T-helper 9 cell (primary cell): Measurements from ENCODE around the gene C1QTNF6.

ENCODE experiments used
- DNase-seq: peaks from one replicate; pipeline ENCODE4 v3.0.0-alpha.2; 2020

Gene C1QTNF6

DNA sequence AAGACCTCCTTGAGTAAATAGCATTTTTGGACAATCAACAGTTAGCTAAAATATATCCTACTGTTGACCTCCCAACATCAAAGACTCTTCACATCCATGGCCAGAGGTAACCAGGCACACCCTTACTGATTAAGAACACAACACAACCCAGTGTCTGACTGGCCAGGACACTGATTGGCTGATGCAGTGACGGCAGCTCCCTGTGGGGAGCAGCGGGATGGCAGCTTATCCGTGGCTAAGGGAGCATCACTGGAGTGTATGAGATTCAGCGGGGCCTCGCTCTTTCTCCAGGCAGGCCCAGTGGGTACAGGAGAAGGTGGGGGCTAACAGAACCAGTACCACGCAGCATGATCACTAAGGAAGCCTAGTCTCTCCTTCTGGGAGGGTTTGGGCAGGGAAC is 28.0 kb downstream of the C1QTNF6 start:
- DNase-seq = no peak

DNA sequence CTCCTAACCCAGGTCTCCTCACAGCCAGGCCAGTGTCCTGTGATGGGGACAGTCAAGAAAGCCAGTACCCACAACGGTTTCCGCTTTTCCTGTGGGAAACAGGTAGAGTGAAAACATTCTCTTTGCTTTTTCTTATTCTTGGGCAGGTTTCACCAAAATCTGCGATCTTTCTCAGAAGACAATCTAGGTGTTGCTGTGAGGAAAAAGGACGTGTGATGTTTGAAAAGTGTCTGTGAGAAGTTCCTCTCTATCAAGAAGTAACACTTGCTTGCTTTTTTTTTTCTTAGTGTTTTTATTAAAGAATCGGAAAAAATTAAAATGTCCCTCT is 29.1 kb downstream of the C1QTNF6 start:
- no peak for DNase-seq

DNA sequence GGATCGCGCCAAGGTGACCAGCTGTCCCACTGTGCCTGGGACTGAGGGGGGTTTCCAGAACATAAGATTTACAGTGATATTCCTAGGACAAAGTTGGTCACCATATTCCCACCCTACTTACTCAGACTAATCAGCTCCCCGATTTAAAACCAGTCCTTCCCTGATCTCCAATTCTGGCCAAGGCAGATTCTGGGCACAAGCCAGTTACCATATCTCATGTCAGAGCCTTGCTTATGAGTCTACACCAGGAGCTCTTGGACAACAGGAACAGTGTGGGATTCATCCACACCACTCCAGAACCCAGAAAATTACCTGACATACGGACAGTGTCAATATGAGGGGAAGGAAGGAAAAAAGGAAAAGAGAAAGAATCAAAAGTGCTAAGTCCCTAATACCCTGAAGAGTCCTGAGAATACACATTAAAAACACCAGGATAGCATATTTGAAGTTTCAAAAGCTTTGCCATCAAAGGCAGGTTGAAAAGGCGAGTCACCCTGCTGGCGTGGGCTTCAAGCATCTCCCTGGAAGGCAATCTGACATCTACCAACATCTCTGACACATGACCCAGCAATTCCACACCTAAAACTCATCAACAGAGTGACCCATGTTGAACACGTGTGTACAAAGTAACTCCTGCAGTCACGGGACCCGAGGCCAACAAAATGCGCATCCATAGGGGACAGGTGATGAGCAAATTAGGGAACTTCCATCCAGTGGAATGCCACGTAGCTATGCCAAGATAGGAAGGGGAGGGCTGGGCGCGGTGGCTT is 30.3 kb downstream of the C1QTNF6 start:
- no peak for DNase-seq

DNA sequence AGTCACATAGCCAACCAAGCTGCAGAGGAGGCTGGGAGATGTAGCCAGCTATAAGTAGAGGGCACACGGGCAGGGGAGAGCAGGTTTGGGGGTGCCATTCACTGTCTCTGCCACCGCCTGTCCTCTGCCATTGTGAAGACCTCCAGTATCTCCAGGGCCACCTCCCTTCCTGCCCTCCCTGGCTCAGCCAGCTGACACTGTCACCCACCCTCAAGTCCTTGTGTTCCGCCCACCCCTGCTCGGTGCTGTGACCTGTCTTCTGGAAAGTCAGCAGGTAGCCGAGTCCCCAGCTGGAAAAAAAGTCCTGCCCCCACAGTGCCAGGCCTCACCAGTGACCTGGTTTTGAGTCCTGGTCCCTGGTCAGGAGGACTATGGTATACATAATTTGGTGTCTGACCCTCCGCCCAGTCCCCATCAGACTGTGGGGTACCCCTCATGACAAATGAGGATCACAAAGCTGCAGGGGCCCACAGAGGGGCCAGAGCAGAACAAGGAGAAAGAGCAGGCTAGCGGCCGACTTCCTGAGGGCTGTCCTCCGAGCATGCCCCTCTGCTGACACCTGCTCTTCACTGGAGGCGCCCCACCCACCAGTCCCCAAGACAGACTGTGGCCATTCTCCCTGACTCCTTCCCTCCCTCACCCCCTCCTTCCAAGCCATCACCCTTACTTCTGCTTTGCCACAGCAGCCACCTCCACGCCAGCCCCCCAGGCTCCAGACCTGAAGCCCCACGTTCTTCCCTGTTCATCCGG is 31.2 kb downstream of the C1QTNF6 start:
- DNase-seq = no peak

DNA sequence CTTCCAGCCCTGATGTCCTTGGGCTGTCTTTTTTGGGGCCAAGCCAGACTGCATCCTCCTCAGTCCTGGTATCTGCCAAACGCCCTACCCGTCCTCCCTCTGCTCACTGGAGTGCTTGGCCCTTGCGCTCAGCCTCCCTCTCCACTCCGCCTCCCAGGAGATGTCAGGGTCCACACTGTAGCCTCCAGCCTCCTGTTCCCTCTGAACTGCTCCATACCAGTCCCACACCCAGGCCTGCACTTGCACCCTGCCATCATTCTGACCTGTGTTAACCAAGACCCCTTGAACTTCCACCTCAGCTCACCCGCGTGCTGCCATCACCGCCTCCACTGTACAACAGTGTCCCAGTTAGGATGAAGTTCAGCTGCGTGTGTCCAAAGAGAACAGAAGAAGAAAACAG is 32.1 kb downstream of the C1QTNF6 start:
- DNase-seq = no peak

DNA sequence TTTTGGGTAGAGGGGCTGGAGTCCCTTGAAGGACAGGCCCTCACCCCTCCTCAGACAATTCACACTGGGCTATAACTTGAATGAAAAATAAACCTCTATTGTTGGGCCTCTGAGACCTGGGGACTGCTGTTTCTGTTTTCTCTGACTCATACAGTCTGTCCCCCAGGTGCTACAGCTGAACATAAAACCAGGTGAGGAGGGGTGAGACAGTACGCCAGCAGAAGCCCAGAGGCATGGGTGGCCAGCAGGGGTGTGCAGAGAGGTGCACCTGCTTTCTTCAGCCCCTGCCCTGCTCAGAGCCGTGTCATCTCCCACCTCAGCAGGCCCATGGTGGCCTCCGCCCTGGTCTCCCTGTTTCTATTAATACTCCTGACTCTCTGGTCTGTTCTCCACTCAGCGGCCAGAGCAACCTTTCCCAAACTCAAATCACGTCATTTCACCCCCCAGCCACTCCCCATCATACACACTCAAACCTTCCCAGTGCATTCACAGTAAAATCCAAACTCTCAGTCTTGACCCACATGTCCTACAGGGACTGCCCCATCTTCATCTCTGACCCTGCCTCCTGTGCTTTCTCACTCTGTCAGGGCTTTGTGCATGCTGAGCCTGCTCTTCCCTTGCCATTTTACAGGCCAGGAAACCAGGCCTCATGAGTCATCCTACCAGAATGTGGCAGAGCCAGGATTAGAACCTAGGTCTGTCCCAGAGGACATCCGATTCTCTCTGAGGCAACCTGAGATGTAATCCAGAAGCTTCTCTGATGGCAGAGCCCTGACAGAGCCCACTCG is 32.9 kb downstream of the C1QTNF6 start:
- DNase-seq = no peak

DNA sequence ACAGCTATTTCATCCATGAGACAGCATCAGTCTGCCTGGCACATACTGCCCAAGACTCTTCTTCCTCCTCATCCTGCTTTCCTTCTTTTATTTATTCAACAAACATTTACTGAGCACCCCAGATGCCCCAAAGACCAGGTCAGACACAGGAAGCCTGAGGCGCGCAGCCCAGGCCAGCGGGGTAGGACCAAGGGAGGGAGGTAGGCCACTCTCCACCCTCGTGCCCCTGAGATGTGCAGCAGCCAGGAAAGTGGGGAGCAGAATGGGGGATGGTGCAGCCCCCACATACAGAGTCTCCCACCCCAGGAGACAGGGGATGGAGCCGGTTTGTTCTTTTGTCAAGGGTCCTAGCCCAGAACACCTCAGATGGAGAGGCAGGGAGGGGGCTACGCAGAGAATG is 34.1 kb downstream of the C1QTNF6 start:
- DNase-seq = no peak

DNA sequence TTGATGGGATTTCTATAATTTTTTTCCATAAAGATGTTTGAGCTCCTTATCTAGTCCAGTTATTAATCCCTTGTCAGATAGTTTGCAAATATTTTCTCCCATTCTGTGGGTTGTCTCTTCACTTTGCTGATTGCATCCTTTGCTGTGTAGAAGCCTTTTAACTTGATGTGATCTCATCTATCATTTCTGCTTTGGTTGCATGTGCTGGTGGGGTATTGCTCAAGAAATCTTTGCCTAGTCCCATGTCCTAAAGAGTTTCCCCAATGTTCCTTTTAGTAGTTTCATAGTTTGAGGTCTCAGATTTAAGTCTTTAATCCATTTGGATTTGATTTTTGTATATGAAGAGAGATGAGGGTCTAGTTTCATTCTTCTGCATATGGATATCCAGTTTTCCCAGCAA is 36.6 kb downstream of the C1QTNF6 start:
- DNase-seq = no peak

DNA sequence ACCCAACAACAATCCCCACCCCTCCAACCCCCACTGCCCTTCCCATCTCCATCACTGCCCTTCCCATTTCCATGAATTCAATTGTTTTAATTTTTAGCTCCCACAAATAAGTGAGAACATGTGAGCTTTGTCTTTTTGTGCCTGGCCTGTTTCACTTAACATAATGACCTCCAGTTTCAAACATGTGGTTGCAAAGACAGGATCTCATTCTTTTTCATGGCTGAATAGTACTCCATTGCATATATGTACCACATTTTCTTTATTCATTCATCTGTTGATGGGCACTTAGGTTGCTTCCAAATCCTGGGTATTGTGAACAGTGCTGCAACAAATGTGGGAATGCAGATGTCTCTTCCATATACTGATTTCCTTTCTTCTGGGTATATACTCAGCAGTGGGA is 37.3 kb downstream of the C1QTNF6 start:
- no peak for DNase-seq

DNA sequence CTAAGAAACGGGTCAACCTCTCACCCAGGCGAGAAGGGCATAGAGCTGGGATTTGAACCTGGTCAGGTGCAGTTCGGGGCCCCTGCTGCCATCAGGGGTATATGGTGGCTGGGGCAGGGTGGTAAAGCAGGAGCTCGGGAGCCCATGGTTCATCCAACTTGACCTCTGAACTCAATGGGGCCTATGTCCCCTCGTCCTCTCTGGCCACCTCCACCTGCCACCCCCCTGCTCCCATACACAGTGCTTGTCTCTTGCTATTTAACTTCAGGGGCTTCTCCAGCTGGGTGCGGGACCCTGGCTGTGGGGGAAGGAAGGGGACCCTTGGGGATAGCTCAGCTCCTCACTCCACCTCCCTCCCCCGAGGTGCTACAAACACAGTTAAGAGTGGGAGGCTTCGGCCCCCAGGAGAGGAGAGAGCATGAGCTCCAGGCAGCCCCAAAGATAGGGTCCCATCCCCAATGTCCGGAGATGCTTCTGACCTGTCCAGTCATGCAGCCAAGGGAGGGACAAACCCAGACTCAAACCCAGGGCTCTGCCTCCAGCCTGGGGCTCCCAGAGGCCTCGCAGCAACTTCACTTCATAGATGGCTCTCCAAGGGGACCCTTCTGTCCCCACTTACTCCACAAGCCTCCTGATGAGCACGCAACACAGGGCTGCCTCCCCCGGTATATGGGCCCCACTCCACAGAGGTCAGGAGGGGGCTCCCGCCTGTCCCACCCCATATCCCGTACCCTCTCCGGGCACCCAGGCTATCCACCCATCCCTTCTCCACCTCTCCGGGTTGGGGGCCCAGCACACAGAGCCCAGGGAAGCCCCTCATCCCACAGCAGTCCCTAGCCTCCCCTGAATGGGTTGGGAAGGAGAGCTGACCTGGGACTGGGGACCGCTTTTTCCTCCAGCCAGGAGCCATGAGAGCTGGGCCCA is 39.0 kb downstream of the C1QTNF6 start:
- no peak for DNase-seq

DNA sequence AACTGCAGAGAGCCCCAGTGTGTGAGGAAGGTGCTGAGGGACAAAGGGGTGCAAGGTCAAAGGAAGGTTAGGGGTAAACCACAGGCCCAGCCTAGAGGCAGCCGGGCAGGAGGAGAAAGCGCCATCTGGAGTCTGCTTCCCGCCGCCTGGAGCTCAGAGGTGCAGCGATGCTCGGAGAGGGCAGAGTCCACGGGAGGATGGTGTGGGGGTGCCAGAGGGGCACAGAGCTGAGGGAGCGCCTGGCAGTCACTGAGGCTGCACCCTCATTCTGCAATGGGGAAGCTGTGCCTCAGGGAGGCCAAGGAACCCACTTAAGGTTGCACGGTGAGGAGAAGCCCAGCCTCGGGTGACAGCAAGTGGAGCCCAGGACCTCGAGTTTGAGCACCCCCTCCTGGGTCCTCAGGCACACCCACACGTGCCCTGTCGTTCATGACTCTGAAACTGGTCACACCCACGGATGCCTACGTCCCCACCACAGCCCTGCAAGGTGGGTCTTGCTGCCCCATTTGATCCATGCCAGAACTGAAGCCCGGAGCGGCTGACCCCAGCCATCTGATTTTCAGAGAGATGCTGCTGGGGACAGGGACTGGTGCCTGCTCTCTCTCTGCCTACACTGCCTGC is 39.9 kb downstream of the C1QTNF6 start:
- no peak for DNase-seq

DNA sequence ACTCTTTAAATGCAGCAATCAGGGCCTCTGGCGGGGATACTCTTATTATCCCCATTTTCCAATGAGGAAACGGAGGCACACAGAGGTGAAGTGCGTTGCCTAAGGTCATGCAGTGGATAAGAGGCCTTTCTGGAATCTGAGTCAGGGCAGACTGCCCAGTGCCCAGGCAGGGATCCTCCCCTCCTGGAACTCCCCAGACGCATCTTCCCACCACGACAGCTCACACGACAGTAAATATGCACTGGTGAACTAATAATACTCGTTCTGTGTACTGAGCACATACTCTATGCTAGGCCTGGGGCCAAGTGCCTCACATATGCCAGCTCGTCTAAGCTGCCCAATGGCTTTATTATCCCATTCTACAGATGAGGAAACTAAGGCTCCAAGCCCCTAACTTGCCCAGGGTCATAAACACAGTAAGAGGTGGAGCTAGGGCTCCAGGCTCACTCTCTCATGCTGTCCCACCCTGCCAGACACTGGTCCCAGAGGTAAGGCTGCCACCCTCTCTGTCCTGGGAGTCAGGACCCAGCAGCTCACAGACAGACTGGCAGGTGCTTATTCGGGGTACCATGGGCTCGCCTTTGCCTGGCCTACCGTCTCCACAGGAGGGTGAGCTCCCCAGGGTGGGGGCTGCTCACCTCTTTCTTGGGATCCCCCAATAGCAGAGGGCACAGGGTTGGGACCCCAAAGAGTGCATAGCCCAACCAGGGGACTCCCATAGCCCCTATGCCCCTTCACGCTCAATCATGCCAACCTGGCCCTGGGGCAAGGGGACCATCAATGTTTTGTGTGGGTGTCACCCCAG is 40.7 kb downstream of the C1QTNF6 start:
- DNase-seq = no peak

DNA sequence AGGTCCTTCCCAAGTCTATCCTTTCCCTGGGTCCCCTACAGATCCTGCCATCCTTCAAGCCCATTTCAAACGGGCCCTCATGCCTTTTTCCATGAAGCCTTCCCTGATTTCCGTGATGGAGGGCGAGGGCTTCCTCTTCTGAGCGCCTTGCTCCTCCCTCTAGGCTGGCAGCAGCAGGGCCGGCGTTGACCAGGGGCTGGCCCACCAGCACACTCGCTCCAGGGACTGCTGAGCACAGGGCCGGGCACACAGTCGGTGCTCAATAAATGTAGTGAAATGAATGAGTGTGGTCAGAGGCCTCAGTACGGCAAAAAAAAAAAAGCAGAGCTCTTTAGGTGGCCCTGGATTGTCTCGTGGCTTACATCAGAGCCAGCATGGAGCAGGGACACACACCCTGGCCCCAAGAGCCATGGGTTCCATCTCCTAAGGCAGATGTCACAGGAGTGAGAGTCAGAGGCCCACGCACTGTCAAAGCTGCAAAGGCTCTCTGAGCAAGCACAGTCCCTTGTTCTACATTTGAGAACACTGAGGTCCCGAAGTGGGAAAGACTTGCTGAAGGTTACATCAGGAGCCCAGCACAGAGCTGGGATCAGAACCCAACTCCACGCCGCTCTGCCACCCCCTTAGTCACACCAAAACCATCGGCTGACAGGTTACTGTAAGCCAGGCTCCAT is 41.4 kb downstream of the C1QTNF6 start:
- DNase-seq = no peak

DNA sequence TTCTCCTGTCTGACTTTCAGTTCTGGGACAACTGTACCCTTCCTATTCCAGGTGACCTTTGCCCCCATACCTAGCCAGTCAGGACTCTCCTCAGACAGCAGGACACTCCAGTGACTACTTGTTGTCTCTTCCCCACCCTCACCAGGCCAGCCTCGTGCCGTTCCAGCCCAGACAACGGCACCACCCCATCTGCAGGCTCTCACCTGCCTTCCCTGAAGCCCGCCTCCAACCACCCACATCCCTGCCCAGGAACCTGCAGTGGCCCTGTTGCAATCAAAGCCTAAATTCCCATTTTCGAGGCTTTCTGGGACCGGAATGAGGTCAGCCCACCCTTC is 42.0 kb downstream of the C1QTNF6 start:
- no peak for DNase-seq

DNA sequence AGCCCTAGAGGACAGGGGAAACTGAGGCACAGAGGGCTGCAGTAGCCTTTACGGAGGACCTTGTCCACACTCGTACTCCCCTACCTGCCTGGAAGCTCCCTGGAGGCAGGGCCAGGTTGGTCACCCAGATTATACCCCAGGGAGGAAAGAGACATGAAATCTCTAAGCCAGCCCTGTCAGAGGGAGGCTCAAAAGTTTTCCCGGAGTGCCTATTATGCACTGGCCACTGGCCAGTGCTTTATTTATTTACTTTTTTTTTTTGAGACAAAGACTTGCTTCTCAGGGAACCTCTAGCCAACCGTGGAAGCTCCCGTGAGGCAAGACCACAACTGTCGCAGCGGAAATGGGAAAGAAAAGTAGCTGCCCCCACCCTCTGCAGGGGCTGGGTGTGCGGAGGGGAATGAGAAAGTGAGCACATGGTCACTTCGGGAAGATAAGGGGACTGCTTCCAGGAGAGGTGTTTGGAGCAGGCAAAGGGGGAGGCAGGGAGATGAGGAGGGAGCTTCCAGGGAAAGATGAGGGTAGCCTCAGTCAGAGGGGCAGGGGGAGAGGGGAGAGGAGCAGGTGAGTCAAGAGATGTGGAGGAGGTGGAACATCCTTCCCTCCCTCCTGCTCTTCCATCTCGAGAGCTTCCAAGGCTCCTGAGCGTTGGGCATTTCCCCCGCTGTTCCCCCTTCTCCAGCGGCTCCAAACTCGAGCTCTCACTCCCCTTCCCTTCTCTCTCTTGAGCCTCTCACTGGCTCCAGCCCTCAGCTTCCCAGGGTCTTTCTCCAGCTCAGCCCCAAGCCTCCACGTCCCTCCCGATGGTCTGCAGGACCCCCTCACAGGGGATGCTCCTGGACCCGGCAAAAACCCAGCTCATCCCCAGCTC is 42.6 kb downstream of the C1QTNF6 start:
- DNase-seq = no peak

DNA sequence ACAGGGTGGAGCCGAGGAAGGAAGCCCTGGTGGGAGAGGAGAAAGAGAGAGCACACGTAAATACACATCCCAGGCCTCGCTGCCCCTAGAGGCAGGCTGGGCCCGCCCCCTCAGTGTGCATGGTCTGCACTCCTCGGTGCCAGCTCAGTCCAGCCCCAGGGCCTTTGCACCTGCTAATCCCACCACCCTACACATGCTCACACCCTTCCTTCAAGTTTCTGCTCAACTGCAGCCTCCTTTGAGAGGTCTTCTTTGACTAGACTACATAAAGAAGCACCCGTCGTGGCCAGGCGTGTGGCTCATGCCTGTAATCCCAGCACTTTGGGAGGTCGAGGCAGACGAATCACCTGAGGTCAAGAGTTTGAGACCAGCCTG is 43.9 kb downstream of the C1QTNF6 start:
- DNase-seq = no peak

DNA sequence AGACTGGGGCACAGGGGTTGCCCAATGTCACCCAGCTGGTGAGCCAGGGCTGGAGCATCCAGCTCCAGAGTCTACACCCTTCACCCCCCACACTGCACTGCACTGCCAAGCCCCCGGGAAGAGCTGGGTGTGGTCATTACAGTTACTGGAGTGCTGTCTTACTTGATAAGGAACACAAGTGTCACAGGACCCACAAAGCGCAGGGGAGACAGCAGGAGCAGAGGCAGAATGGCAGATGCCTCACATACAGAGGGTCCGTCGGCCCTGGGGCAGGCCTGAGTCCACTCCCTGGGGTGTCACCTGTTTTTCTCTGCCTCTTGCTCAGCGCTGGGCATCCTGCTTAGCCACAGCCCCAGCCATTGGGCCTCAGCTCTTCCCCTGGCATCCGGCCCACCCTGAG is 46.1 kb downstream of the C1QTNF6 start:
- no peak for DNase-seq

DNA sequence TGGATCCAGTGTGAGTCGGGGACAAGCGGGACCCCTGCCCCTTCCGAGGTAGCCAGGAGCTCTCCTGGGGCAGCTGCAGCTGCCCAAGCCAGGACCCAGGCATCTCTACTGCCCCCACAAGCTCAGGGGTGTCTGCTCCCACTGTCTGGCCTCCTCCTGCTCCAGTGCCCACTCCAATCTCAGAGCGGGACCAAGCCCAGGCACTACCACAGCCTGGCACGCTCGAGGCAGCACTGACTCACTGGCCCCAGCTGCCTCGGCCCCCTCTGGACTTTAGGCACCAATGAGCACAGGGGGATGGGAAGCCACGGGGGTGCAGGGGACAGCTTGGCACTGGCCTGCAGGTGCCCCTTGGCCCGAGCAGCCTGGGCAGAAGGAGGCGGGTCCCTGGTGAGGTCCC is 46.6 kb downstream of the C1QTNF6 start:
- DNase-seq = no peak

DNA sequence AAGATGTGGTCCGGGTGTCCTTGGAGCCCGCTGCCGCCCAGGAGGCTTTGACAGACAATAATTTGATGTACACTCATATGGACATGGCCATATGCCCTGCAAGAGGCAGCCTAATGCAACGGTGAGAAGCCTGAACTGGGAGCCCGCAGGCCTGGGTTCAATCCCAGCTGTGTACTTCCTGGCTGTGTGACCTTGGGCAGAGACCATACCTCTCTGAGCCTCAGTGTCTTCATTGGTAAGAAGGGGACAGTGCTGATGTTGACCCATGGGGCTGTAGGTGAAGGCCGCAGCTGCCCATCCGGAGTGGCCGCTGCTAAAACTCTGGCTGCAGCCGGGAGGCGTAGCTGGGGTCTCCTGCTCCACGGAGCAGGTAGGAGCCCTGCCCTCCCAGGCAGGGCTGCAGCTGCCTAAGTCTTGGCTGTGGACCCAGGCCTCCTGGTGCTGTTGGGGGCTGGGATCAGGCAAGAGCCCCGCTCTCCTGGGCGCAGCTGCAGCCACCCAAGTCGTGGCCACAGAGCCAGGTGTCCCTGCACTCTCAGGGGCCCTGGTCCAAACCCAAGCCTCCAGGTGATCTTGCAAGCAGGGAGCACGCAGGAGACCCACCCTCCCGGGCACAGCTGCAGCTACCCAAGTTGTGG is 47.2 kb downstream of the C1QTNF6 start:
- DNase-seq = no peak
